ENCODE results near the gene FARS2.

The FARS2 gene

GRCh38 chr6:5455142-5455541 lies 193.8 kb downstream of the FARS2 start:
- TF ChIP-seq CTCF (IDR thresholded peaks at IDR 0.05; ENCODE audit: low read depth, low read length): no peak
- no peak for DNase-seq (ENCODE audit: low read depth, low spot score)
- in situ Hi-C loops (cut with HindIII; ENCODE audit: low sequenced_read_pairs): no loop called here

DNA sequence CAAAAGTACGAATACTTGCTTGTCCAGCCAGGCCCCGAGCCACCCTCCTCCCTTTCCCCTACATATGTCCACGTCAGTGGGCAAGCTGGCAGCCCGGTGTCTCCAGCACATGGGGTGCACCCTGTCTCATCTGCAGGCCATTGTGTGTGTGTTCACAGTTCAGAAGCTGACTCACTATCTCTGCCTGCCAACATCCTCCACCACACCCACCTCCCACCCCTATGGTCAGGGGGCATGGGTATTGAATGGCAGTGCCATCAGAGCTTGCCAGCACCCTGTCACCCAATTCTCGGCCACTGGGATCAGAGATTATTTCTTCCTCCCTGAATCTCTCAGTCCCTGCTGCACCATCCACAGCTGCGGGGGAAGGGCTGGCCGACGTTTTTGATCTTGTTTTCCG lies 195.7 kb downstream of the FARS2 start:
- peak; percentile 37 for DNase-seq (ENCODE audit: low read depth, low spot score)
- no peak overlapping the region for H3K4me3 ChIP-seq (ENCODE audit: low read depth, low read length)
- in situ Hi-C loops (cut with HindIII; ENCODE audit: low sequenced_read_pairs): no loop called here
- TF ChIP-seq CTCF (IDR thresholded peaks at IDR 0.05; ENCODE audit: low read depth, low read length): no peak

More at GRCh38 chr6:5455142-5455541, 193.8 kb downstream of the FARS2 start:
- H3K4me3 ChIP-seq (ENCODE audit: low read depth, low read length): no peak overlapping the region

GRCh38 chr6:5457983-5458683 lies 196.8 kb downstream of the FARS2 start:
- TF ChIP-seq CTCF (IDR thresholded peaks at IDR 0.05; ENCODE audit: low read depth, low read length): no peak
- no peak for DNase-seq (ENCODE audit: low read depth, low spot score)
- in situ Hi-C loops (cut with HindIII; ENCODE audit: low sequenced_read_pairs): no loop called here
- H3K4me3 ChIP-seq (ENCODE audit: low read depth, low read length): no peak overlapping the region

DNA sequence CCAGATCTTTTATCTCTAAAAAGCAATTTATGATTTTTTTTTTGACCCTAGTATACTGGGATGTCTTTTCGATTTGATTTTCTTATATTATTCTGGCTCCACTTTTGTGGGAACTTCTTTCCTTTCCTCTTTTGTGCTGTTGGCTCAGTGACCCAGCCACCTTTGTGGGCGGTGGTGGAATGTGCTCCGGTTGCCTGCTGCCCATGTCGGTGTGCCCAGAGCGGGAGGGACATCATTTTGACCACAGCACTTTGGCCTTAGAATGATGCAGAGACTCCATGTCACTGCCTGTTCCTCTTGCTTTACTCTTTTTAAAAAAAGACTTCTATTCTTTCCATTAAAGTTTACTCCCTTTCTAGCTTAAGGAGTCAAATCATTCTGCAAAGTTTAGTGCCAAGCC lies 198.0 kb downstream of the FARS2 start:
- no peak for TF ChIP-seq CTCF (IDR thresholded peaks at IDR 0.05; ENCODE audit: low read depth, low read length)

GRCh38 chr6:5461365-5461764 lies 200.1 kb downstream of the FARS2 start:
- DNase-seq (ENCODE audit: low read depth, low spot score): no peak
- no peak for TF ChIP-seq CTCF (IDR thresholded peaks at IDR 0.05; ENCODE audit: low read depth, low read length)
- no peak overlapping the region for H3K4me3 ChIP-seq (ENCODE audit: low read depth, low read length)
- in situ Hi-C loops (cut with HindIII; ENCODE audit: low sequenced_read_pairs): no loop called here

More for the DNA sequence above, 198.0 kb downstream of the FARS2 start:
- in situ Hi-C loops (cut with HindIII; ENCODE audit: low sequenced_read_pairs): no loop called here
- no peak overlapping the region for H3K4me3 ChIP-seq (ENCODE audit: low read depth, low read length)
- no peak for DNase-seq (ENCODE audit: low read depth, low spot score)

DNA sequence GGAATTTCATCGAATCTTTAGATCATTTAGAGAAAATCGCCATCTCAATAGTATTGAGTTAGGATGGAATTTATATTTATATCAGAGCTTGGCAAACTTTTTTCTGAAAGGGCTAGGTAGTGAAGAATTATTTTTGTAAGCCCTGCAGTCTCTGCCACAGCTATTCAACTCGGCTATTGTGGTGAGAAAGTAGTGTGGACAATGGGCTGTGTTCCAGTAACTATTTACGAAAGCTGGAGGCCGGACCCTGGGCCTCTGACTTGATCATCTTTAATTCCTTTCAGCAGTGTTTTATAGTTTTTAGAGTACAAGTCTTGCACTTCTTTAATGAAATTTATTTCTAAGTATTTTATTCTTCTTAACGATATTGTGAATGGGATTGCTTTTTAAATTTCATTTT lies 201.5 kb downstream of the FARS2 start:
- TF ChIP-seq CTCF (IDR thresholded peaks at IDR 0.05; ENCODE audit: low read depth, low read length): no peak
- no peak overlapping the region for H3K4me3 ChIP-seq (ENCODE audit: low read depth, low read length)
- in situ Hi-C loops (cut with HindIII; ENCODE audit: low sequenced_read_pairs): no loop called here
- peak; percentile 69 for DNase-seq (ENCODE audit: low read depth, low spot score)

Measured in astrocyte of the spinal cord (primary cell).